ENCODE measurements around the gene ASB18. TPM values are rescaled to one million over a fixed set of nuclear protein-coding genes. Genes with fewer than 3 reads are reported as not detected.

ASB18 gene
- total RNA-seq, 4 donors from 2014 or later, result not detected

- DNase-seq, result no peak
- TF ChIP-seq CTCF (IDR thresholded peaks at IDR 0.05) (no peak), POLR2A (IDR thresholded peaks at IDR 0.05) (no peak)
- intact Hi-C loops (cut with DNase I; ENCODE audit: low total_unique reads), result no loop called here
- H3K4me1 ChIP-seq, result peaks cover 0 to 5% of the 10 kb centered on the region in 2 donors
- H3K36me3 ChIP-seq, result no peaks in the 10 kb centered on the region
- peaks cover 0 to 27% of the 10 kb centered on the region in 2 donors for H3K27me3 ChIP-seq
- no peaks in the 10 kb centered on the region for H3K9me3 ChIP-seq
- H3K27ac ChIP-seq, result no peak overlapping the region
- no peak overlapping the region for H3K4me3 ChIP-seq
Observed at GRCh38 chr2:236238751-236239150, 25.5 kb downstream of the ASB18 start.

GRCh38 chr2:236237468-236238190, 26.6 kb downstream of the ASB18 start:
- Histone ChIP-seq H3K27me3 (peaks cover 0 to 38% of the 10 kb centered on the region in 2 donors), H3K4me3 (no peak overlapping the region), H3K9me3 (no peaks in the 10 kb centered on the region), H3K4me1 (peaks cover 0 to 5% of the 10 kb centered on the region in 2 donors), H3K36me3 (no peaks in the 10 kb centered on the region), H3K27ac (no peak overlapping the region)
- intact Hi-C loops (cut with DNase I; ENCODE audit: low total_unique reads), result no loop called here
- TF ChIP-seq POLR2A (IDR thresholded peaks at IDR 0.05) (no peak), CTCF (IDR thresholded peaks at IDR 0.05) (no peak)
- no peak for DNase-seq

GRCh38 chr2:236236559-236237452, 27.4 kb downstream of the ASB18 start:
- Histone ChIP-seq H3K4me3 (no peak overlapping the region), H3K9me3 (no peaks in the 10 kb centered on the region), H3K36me3 (no peaks in the 10 kb centered on the region), H3K27ac (no peak overlapping the region), H3K27me3 (peaks cover 0 to 39% of the 10 kb centered on the region in 2 donors), H3K4me1 (peaks cover 0 to 5% of the 10 kb centered on the region in 2 donors)
- TF ChIP-seq POLR2A (IDR thresholded peaks at IDR 0.05), result no peak
- no peak for DNase-seq
- intact Hi-C loops (cut with DNase I; ENCODE audit: low total_unique reads), result no loop called here

GRCh38 chr2:236229186-236229585, 35.0 kb downstream of the ASB18 start:
- TF ChIP-seq CTCF (IDR thresholded peaks at IDR 0.05) (no peak), POLR2A (IDR thresholded peaks at IDR 0.05) (no peak)
- Histone ChIP-seq H3K4me1 (no peaks in the 10 kb centered on the region), H3K9me3 (peaks cover 0 to 7% of the 10 kb centered on the region in 2 donors), H3K4me3 (no peak overlapping the region), H3K27ac (no peak overlapping the region), H3K36me3 (no peaks in the 10 kb centered on the region), H3K27me3 (peaks cover 0 to 12% of the 10 kb centered on the region in 2 donors)
- intact Hi-C loops (cut with DNase I; ENCODE audit: low total_unique reads), result no loop called here
- DNase-seq, result no peak

- Histone ChIP-seq H3K27me3 (no peaks in the 10 kb centered on the region), H3K36me3 (no peaks in the 10 kb centered on the region), H3K4me3 (no peak overlapping the region), H3K9me3 (no peaks in the 10 kb centered on the region), H3K4me1 (no peaks in the 10 kb centered on the region), H3K27ac (no peak overlapping the region)
- intact Hi-C loops (cut with DNase I; ENCODE audit: low total_unique reads), result no loop called here
- no peak for DNase-seq
- TF ChIP-seq POLR2A (IDR thresholded peaks at IDR 0.05) (no peak), CTCF (IDR thresholded peaks at IDR 0.05) (no peak)
Observed at GRCh38 chr2:236223675-236224074, 40.5 kb downstream of the ASB18 start.

All from uterus (tissue), 4 donors.